Rectal smooth muscle tissue (tissue), 1 donor: ENCODE data around the gene PTPN21.

Source experiments
- H3K27ac ChIP-seq: one replicate; pipeline ENCODE4 v1.7.0; 2013; ENCODE audit warnings: low read depth, low read length, inconsistent platforms
- H3K27me3 ChIP-seq: one replicate; pipeline ENCODE4 v1.7.0; 2013; ENCODE audit warnings: low read length; ENCODE audit not compliant: control insufficient read depth, insufficient read depth
- H3K36me3 ChIP-seq: one replicate; pipeline ENCODE4 v1.7.0; 2013; ENCODE audit warnings: low read length; ENCODE audit not compliant: control insufficient read depth, insufficient read depth
- H3K4me1 ChIP-seq: one replicate; pipeline ENCODE4 v1.7.0; 2013; ENCODE audit warnings: low read length; ENCODE audit not compliant: control insufficient read depth, insufficient read depth
- H3K4me3 ChIP-seq: one replicate; pipeline ENCODE4 v1.7.0; 2013; ENCODE audit warnings: low read length
- H3K9ac ChIP-seq: one replicate; pipeline ENCODE4 v1.7.0; 2013; ENCODE audit warnings: low read length

The PTPN21 gene

GRCh38 chr14:88422919-88423650, 131.7 kb downstream of the PTPN21 start:
- no peak overlapping the region for H3K27ac ChIP-seq
- no peak overlapping the region for H3K4me3 ChIP-seq
- no peaks in the 10 kb centered on the region for H3K27me3 ChIP-seq
- H3K9ac ChIP-seq: no peak overlapping the region
- H3K4me1 ChIP-seq: no peaks in the 10 kb centered on the region
- no peaks in the 10 kb centered on the region for H3K36me3 ChIP-seq

- Histone ChIP-seq H3K9ac (no peak overlapping the region), H3K4me3 (no peak overlapping the region), H3K27ac (no peak overlapping the region), H3K36me3 (no peaks in the 10 kb centered on the region), H3K27me3 (no peaks in the 10 kb centered on the region), H3K4me1 (no peaks in the 10 kb centered on the region)
These were observed 132.8 kb downstream of the PTPN21 start for GRCh38 chr14:88422047-88422446.

- no peak overlapping the region for H3K27ac ChIP-seq
- H3K36me3 ChIP-seq: no peaks in the 10 kb centered on the region
- no peaks in the 10 kb centered on the region for H3K4me1 ChIP-seq
- no peaks in the 10 kb centered on the region for H3K27me3 ChIP-seq
- H3K9ac ChIP-seq: no peak overlapping the region
- H3K4me3 ChIP-seq: no peak overlapping the region
These were observed 133.5 kb downstream of the PTPN21 start for GRCh38 chr14:88421286-88421685.

- Histone ChIP-seq H3K4me3 (no peak overlapping the region), H3K4me1 (no peaks in the 10 kb centered on the region), H3K27ac (no peak overlapping the region), H3K36me3 (peaks cover 3% of the 10 kb centered on the region), H3K27me3 (no peaks in the 10 kb centered on the region), H3K9ac (no peak overlapping the region)
These were observed 134.6 kb downstream of the PTPN21 start for GRCh38 chr14:88420187-88420586.

- Histone ChIP-seq H3K9ac (no peak overlapping the region), H3K36me3 (peaks cover 3% of the 10 kb centered on the region), H3K27ac (no peak overlapping the region), H3K4me3 (no peak overlapping the region), H3K4me1 (no peaks in the 10 kb centered on the region), H3K27me3 (no peaks in the 10 kb centered on the region)
These were observed 137.2 kb downstream of the PTPN21 start for GRCh38 chr14:88417594-88417993.
